ENCODE results near the gene HSD17B14.
A peak's percentile ranks its signal among the peaks of the same experiment; 100 is the strongest.

- TF ChIP-seq MAX (IDR thresholded peaks at IDR 0.05) (peak; percentile 75), CTCF (IDR thresholded peaks at IDR 0.05) (peak; percentile 98)
Measured at GRCh38 chr19:48835734-48836088, 580 bp downstream of the HSD17B14 start.
